Dermis microvascular lymphatic vessel endothelial cell (primary cell): ENCODE data around the gene ATP6V1E1. TPM values are rescaled to one million over a fixed set of nuclear protein-coding genes. Genes with fewer than 3 reads are reported as not detected.
"Not testable (repeated sequence)": the region's sequence is repeated elsewhere in the genome, so short reads cannot be mapped to it uniquely, and the experiment has no call there.

Source experiments
- DNase-seq, 2 donors: peaks; one replicate each; pipeline versions ENCODE4 v3.0.0 to v3.0.0-alpha.2; 2010; ENCODE audit warnings: low read depth in 2 of 2
- total RNA-seq: library from RNA; depleted of rRNA; stranded (reverse); fragments of >200 nt; gene quantifications from 2 replicates; pipeline ENCODE4 v1.2.1, GENCODE V29; 2014

The ATP6V1E1 gene
- total RNA-seq, result 112 and 140 TPM in 2 replicates

- DNase-seq, result peak; percentile 92 to 98
Measured at GRCh38 chr22:17628406-17629172, at the start of gene ATP6V1E1. Gene ATP6V1E1, minus strand, starts transcription at chr22:17628749. Its CDS starts 114 bp downstream, at chr22:17628635.

GRCh38 chr22:17675584-17675983 is 47.0 kb upstream of the ATP6V1E1 start:
- no peak for DNase-seq

GRCh38 chr22:17674152-17674551 is 45.6 kb upstream of the ATP6V1E1 start:
- DNase-seq, result no peak

- no peak for DNase-seq
Measured at GRCh38 chr22:17672417-17672991, 44.0 kb upstream of the ATP6V1E1 start.

DNA sequence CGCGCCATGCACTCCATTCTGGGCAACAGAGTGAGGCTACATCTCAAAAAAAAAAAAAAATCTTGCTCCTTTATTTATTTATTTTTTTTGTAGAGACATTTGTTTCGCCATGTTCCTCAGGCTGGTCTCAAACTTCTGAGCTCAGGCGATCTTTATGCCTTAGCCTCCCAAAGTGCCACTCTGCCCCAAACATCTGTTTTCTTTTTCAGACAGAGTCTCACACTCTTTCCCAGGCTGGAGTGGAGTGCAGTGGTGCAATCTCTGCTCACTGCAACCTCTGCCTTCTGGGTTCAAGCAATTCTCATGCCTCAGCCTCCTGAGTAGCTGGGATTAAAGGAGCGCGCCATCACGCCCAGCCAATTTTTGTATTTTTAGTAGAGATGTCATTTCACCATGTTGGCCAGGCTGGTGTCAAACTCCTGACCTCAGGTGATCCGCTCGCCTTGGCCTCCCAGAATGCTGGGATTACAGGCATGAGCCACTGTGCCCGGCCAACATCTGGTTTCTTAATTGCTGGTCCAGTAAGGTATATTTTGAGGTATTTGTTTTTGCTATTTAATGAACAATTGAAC is 43.1 kb upstream of the ATP6V1E1 start:
- not testable (repeated sequence) for DNase-seq

DNA sequence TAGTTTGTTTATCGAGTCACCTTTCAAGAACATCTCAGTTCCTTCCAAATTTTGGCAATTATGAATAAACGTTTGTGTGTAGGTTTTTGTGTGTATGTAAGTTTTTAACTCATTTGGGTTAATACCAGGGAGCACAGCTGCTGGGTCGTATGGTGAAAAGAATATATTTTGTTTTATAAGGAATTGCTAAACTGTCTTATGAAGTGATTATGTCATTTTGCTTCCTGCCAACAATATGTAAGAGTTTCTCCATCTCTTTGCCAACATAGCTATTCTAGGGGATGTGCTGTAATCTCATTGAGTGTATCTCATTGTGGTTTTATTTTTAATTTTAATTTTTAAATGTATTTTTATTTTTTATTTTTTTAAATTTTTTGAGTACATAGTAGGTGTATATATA is 37.3 kb upstream of the ATP6V1E1 start:
- DNase-seq, result no peak

DNA sequence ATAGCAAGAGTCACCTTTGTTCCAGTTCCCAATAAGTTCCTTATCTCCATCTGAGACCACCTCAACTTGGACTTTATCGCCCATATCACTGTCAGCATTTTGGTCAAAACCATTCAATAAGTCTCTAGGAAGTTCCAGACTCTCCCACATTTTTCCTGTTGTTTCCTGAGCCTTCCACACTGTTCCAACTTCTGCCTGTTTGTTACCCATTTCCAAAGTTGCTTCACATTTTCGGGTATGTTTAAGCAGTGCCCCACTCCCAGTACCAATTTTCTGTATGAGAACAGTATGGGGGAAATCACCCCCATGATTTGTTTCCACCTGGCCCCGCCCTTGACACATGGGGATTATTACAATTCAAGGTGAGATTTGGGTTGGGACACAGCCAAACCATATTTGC is 36.7 kb upstream of the ATP6V1E1 start:
- DNase-seq, result no peak

GRCh38 chr22:17664414-17665055 is 36.0 kb upstream of the ATP6V1E1 start:
- no peak for DNase-seq

DNA sequence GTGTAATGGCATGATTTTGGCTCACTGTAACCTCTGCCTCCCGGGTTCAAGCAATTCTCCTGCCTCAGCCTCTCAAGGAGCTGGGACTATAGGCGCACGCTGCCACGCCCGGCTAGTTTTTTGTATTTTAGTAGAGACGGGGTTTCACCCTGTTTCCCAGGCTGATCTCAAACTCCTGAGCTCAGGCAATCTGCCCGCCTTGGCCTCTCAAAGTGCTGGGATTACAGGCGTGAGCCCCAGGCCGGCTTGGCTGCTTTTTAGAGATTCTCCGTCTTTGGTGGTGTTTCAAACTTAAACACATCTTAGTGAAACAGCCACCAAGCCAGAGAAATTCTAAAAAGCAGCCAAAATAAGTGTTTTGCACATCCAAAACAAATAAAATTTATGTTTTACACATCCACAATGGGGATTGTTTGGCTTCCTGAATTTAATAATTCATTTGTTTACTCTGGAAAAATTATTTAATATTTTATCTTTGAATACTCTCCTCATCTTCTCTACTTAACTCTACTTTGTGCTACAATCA is 28.4 kb upstream of the ATP6V1E1 start:
- no peak for DNase-seq

DNA sequence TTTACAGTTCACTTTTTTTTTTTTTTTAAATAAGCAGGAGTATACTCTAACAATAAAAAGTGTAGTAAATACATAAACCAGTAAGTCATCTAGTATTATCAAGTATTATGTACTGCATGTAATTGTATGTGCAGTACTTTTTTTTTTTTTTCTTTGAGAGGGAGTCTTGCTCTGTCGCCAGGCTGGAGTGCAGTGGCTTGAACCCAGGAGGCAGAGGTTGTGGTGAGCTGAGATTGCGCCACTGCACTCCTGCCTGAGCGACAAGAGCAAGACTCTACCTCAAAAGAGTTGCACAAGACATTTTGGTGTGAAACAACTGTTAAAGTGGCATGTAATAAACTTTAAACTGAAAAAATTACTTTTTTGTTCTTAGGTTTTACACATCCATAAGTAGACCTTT is 26.7 kb upstream of the ATP6V1E1 start:
- no peak for DNase-seq

DNA sequence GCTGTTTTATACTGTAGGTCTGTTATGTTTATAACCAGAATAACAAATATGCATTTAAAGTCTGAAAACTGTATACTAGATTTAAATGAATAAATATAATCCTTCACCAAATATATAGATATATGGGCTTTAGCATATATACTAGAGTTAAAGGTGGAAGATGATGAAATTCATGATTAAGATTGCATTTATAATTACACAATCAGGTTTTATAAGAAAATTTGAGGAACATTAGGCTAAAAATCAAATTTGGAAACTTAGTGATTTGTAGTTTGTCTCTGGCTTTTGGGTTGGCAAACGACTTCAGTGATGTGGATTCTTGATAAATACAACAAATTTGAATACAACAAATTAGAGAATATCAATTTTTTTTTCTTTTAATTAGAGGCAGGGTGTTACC is 20.0 kb upstream of the ATP6V1E1 start:
- DNase-seq, result no peak

- no peak for DNase-seq
Measured at GRCh38 chr22:17647991-17648390, 19.4 kb upstream of the ATP6V1E1 start.

- DNase-seq, result no peak
Measured at GRCh38 chr22:17647452-17647851, 18.9 kb upstream of the ATP6V1E1 start.

- DNase-seq, result not testable (repeated sequence)
Measured at GRCh38 chr22:17642357-17642756, 13.8 kb upstream of the ATP6V1E1 start.

GRCh38 chr22:17641269-17641668 is 12.7 kb upstream of the ATP6V1E1 start:
- DNase-seq, result no peak

DNA sequence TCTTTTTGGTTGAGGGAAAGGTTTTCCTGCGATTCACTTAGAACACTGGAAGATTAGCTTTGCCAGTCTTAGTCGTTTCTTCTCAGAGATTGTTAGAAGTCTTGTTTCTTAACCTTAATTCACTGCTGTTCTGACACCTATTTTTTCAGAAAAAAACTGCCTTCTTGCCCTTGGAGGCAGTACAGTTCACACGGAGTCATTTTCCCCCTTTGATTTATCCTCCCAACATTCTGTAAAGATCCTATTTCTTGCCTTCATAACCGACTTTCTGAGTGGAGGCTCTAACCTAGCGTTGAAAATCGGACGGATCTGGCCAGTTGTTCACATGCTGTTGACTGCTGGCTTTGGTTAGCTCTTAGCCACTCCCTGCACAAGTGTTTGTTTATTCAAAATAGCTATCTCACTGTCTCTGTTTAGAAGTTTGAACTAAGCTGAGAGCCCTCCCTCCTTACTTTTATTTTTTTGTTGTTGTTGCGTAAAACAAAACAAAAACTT is 10.7 kb upstream of the ATP6V1E1 start:
- peak in 1 of 2 donors; percentile 55 for DNase-seq

DNA sequence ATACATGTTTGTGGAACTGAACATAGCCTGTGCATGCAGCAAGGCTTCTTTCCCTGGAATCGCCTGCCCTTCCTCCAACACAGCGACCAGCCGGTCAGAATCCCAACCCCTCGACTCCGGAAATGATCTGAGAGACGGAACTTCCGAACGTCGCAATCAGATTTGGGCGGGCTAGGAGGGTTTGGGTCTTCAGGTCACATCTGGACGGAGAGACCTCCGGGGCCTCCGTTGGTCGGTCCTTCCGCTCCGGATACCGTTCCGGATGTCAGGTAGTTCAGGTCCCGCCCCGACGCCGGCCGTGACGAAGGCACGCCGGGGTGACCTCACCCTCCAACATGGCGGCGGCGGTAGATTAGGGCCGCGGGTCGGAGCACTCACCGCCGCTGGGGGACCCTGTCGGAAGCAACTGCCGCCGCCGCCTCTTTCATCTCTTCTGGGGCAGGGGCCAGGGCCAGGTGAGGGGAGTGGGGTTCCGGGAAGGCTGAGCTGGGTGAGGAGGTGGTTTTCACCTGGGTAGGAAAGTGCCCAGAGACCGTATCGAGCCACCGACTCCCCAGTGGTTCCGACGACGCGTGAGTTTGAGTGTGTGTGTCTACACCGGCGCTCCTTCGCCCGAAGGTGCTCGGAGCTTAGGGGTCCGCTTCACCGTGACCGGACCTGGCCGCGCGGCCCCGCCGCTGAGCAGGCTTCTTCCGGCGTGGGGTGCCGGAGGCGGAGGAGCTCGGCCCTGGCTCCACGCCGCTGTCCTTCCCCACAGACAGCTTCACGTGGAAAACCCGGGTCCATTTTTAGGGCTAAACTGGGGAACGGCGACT is 10.1 kb upstream of the ATP6V1E1 start, which contains the start of gene BCL2L13:
Gene BCL2L13 (plus strand): TSS at position 326 of the 815 bp plus-strand sequence. CDS start 16,955 bp downstream, outside the sequence.
- peak; percentile 87 to 96 for DNase-seq

DNA sequence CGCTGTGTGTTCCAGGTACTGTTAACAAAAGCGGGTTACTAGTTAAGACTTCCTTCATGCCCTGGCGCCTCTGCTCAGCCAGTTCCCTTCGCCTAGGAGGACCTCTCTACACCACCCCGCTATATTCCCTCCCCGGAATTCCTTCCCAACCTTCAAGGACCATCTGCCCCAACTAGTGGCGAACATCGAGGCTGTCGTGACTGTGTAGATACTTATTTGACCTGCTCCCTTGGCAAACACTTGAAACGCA is 9.6 kb upstream of the ATP6V1E1 start:
- DNase-seq, result no peak

DNA sequence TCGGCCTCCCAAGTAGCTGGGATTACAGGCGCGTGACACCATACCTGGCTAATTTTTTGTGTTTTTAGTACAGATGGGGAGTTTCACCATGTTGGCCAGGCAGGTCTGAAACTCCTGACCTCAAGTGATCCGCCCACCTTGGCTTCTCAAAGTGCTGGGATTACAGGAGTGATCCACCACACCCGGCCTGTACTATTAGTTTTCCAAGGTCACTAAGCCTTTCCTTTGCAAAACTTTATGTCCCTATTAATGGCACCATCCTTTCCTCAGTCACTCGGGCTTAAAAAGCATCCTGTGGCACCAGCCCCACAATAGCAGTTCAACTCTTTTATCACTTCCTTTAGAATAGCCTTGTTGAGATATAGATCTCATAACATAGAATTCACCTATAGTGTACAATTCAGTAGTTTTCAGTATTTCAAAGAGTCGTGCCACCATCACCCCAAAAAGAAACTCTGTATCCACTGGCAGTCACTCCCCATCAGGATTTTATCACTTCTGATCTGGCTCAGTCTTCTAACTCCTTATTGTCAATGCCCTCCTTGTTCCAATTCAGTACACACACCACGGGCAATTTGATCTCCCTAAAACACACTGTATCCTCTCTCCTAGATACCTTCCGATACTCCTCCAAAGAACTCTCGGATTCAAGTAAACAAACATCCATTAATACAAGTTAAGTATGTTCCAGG is 9.1 kb upstream of the ATP6V1E1 start:
- no peak for DNase-seq

GRCh38 chr22:17636850-17637249 is 8.3 kb upstream of the ATP6V1E1 start:
- DNase-seq, result not testable (repeated sequence)

GRCh38 chr22:17634696-17635095 is 6.1 kb upstream of the ATP6V1E1 start:
- no peak for DNase-seq
